Measurements from ENCODE around the gene ABCC3.
"Not testable (repeated sequence)": the region's sequence is repeated elsewhere in the genome, so short reads cannot be mapped to it uniquely, and the experiment has no call there.

Gene ABCC3

DNA sequence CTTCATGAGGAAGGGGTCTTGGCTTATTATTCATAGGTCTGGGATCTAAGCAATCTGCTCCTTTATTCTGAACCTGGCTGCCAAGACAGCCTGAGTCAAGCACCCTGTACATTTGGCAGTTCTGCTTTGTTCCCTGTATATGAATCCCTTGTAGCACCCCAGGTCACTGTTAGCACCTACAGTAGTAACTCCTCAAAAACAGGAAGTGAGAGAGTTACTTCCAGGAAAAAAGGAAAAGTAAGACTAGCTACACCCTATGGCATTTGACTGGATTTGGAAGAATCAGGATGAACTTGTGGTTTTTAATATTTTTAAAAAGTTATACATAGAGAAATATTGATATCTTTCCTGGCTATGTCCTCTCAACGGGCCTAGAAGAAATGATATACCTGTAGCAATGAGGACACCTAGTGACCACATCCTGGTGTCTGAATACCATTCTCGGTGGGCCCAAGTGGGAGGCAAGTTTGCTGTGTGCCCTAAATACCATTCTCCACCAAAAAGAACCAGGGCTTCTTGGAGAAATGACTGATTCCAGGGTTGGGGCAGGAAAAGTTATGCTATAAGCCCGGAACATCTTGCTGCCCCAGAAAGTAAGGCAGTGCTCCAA, 63.1 kb downstream of the ABCC3 start:
- H3K4me3 ChIP-seq (ENCODE audit: low read depth, low read length), result no peak overlapping the region

DNA sequence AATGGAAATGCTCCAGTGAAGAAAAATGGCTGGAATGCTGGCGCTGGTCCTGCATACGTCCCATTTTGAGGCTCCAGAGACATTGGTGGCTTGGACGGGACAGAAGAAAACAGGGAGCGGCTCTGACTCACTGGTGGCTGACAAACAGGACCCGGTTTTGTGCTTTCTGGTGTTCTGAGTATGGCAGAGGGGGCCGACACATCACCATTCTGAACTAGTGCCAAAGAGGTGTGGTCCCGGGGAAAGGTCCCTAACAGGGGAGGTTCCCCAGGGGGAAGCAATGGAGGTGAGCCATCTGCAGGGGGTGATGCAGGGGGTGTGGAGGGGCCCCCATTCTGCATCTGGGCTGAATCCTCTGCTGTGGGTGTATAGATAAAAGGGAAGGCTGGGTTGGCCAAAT, 64.7 kb downstream of the ABCC3 start:
- no peak overlapping the region for H3K4me3 ChIP-seq (ENCODE audit: low read depth, low read length)

DNA sequence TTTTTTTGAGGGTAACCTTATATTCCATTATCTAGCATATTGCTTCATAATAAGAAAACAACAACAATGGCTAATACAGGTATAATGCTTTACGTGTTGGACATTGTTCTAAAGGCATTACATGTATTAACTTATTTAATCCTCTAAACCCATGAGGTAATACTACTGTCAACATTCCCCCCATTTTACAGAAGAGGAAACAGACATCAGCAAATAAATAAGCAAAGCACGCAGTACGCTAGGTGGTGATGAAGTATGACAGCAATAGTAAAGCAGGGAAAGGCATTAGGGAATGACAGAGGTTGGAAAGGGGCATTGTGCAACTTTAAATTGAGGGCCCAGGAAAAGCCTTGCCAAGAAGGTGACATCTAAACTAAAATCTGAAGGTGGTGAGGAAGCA, 68.5 kb downstream of the ABCC3 start:
- H3K4me3 ChIP-seq (ENCODE audit: low read depth, low read length), result no peak overlapping the region

DNA sequence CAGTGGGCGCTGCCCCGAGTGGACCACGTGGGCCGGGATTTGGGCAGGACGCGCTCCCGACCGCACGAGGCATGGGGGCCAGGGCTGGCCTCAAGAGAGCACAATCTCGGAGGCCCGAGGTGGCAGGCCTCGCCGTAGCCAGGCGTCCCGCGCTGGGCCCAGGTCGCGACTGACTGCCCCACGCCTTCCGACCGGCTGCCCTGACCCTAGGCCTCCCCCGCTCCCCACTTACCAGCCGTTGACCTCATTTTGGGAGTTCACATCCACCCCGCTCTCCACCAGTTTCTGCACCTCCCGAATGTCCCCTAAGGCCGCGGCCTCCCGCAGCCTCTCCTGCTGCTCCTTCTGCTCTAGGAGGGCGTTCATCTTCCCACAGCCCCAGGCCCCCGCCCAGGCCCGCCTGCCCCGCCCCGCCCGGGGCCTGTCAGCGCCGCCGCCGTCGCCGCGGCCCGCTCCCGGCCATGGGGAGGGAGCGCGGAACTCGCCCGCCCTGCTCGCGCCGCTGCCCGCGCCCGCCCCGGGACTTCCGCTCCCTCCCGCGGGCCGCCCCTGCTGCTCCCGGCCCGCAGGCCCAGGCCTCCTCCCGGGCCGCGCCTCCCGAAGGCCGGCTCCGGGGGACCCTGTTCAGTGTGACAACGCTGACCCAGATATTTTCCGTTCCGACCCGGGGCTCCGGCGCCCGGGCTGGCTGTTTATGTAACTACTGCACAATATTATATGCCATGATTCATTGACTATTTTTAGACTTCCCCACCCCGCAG, 72.8 kb downstream of the ABCC3 start, which contains the start of gene ANKRD40:
Gene ANKRD40, minus strand, starts transcription at position 626 of the 761 bp plus-strand sequence. Its CDS starts 260 bp downstream, at position 366.
- H3K4me3 ChIP-seq (ENCODE audit: low read depth, low read length), result peak within 1 kb of the TSS; percentile 86

DNA sequence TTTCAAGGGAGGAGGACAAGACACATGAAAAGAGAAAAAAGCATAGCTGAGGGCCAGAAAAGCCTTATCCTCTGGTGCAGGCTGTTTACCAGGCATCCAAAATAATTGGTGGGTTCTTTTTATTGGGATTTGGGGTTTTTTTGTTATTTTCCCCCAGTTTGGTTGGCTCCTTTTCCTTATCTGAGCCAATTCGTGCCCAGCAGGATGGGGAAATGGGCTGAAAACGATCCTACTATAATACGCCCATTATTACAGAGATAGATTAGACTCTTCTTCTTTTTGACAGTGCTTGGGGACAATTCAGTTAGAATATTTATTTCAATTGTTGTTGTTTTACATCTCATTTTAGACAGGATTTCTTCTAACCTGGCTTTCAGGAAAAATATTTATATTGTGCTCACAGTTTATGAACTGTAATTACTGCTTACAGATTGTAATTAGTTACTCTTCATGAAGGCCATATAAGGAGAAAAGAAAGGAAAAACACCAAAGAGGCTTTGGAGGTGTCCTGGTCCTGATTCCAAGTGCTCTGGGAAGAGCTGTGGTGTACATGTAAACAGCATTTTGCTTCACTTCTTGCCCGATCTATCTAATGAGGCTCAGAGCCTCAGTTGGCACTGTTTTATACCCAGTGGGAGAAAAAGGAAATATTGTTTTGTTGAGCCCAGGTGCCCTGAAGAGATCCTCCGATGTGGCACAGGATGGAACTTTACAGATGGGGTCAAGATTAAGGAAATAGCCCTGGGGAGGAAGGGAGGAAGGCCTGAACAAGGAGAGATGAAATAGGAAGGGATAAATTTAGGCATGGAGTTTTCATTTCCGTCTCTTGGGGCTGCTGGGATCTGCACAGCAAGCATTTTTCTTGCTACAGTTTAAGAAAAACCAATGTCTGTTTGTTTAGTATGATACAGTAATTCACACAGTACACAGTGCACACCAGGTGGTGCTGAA, 73.6 kb downstream of the ABCC3 start:
- peak overlapping the region; percentile 86 for H3K4me3 ChIP-seq (ENCODE audit: low read depth, low read length)

DNA sequence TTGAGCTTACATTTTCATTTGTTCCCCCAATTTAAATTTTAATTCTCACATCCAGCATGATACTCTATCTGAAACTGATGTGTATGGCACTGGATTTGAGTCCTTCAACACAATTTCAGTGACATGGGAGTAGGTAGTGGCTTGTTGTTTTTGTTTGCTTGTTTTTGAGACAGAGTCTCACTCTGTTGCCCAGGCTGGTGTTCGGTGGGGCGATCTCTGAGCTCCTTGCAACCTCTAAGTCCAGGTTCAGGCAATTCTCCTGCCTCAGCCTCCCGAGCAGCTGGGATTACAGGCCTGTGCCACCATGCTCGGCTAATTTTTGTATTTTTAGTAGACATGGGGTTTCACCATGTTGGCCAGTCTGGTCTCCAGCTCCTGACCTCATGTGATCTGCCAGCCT, 74.4 kb downstream of the ABCC3 start:
- not testable (repeated sequence) for H3K4me3 ChIP-seq (ENCODE audit: low read depth, low read length)

DNA sequence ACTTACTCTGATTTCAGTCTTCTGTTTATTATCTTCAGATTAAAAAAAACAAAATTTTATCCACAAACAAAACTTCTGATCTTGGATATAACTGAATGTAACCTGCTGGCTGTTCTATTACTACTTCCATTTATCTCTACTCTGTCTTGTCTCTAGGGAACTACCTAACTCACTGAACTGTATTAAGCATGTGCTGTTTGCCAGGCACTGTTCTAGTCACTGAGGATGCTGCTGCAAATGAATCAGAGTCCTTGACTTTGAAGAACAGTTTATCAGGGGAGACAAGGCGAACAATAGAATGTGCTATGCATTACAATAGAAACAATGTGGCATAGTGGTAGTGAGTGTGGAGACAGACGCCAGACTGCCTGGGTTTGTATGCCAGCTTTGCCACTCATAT, 75.3 kb downstream of the ABCC3 start:
- no peak overlapping the region for H3K4me3 ChIP-seq (ENCODE audit: low read depth, low read length)

DNA sequence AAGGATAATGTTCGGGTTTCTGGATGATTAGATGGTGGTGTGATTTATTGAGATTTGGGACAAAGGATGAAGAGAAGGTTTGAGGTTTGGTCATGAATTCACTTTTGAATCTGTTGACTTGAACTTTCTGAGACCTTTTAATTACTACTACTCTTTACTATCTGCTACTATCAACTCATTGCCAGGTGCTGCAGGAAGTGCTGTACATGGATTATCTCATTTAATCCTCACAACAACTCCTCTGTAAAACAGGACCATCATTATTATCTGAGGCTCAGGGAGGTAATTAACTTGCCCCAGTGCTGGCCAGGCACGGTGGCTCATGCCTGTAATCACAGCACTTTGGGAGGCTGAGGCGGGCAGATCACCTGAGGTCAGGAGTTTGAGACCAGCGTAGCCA, 76.0 kb downstream of the ABCC3 start:
- no peak overlapping the region for H3K4me3 ChIP-seq (ENCODE audit: low read depth, low read length)

DNA sequence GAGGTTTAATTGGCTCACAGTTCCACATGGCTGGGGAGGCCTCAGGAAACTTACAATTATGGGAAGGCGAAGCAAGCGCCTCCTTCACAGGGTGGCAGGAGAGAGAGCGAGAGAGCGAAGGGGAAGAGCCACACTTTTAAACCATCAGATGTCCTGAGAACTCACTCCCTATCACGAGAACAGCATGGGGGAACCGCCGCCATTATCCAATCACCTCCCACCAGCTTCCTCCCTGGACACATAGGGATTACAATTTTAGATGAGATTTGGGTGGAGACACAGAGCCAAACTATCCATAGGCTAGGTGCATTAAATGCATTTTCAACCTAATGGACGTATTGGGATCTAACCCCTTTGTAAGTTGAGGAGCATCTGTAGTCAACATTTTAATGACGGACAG, 78.0 kb downstream of the ABCC3 start:
- no peak overlapping the region for H3K4me3 ChIP-seq (ENCODE audit: low read depth, low read length)

DNA sequence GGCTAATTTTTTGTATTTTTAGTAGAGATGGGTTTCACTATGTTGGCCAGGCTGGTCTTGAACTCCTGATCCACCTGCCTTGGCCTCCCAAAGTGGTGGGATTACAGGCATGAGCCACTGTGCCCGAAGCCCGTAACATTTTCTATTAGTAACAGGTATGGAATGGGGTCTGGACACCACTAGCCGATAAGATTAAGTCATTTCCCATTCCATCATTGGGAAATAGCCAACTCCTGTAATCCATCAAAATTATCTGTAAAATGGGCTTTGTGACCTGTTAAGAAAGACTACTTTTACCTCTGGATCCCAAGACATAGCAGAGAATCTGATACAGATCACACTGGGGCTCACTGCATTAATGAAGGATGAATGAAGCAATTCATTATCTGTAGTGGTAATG, 80.8 kb downstream of the ABCC3 start:
- H3K4me3 ChIP-seq (ENCODE audit: low read depth, low read length), result no peak overlapping the region

DNA sequence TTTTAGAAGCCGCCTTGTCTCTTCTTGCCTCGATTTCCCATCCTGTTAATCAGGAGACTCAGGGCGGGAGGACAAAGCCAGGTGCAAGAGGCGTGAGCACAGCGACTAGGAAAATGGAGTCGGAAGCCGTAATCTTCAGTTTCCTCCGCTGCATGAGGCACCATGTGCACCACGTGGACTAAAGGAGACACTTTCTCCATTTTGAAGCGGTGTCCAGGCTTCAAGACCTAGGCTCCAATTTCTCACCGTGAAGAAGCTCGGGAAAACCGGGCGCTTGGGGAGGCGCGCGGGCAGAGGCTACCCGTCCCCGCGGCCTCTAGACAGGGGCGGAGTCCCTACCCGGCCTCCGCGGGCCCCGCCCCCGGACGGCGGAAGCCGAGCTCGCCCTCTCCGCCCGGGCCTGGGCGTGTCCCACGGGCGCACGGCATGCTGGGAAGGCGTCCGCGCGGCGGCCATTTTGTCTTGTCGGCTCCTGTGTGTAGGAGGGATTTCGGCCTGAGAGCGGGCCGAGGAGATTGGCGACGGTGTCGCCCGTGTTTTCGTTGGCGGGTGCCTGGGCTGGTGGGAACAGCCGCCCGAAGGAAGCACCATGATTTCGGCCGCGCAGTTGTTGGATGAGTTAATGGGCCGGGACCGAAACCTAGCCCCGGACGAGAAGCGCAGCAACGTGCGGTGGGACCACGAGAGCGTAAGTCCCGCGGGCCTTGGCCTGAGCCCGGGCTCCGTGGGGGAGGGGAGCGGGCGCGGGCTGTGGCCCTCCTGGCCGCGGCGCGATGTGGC, 84.7 kb downstream of the ABCC3 start, which contains the start of gene LUC7L3:
Gene LUC7L3, plus strand, starts transcription at position 460 of the 780 bp plus-strand sequence. Its CDS starts 130 bp downstream, at position 590.
- peak within 1 kb of the TSS; percentile 91 for H3K4me3 ChIP-seq (ENCODE audit: low read depth, low read length)

DNA sequence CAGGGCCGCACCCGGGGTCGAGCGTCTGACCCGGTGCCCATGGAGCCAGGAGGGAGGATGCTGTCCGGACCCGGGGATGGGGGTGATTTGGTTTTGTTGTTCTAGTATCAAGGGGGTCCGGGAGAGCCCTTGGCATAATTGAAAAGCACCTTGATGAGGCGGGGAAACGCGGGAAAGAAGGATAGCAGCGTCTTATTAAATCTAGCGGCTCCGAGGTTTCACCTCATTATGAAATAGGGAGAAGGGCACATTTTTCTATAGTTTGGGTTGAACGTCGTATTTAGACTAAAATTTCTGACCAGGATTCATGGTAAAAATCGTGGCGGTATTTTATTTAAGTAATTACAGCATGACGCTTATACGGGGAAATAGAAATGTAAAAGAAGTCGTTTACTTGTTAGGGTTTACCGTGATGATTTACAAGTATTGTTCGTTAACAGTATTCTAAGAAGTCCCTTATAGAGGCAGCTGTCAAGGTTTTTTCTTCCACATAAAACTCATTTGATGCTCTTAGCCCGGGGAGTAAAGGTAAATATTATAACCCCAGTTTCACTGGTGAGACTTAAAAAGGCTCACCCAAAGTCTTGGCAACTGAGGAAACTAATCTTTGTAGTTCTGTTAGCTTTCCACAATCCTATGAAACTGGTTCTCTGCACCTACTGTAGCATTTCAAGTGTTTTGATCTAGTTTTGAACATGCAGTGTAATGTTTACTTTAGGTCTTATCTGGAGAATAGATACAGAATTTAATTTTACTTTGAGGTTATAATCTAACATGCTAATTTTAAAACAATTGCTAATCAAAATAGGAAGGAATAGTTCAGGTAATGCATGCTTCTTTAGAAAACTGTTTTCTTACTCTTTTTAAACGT, 85.5 kb downstream of the ABCC3 start:
- peak overlapping the region; percentile 91 for H3K4me3 ChIP-seq (ENCODE audit: low read depth, low read length)

DNA sequence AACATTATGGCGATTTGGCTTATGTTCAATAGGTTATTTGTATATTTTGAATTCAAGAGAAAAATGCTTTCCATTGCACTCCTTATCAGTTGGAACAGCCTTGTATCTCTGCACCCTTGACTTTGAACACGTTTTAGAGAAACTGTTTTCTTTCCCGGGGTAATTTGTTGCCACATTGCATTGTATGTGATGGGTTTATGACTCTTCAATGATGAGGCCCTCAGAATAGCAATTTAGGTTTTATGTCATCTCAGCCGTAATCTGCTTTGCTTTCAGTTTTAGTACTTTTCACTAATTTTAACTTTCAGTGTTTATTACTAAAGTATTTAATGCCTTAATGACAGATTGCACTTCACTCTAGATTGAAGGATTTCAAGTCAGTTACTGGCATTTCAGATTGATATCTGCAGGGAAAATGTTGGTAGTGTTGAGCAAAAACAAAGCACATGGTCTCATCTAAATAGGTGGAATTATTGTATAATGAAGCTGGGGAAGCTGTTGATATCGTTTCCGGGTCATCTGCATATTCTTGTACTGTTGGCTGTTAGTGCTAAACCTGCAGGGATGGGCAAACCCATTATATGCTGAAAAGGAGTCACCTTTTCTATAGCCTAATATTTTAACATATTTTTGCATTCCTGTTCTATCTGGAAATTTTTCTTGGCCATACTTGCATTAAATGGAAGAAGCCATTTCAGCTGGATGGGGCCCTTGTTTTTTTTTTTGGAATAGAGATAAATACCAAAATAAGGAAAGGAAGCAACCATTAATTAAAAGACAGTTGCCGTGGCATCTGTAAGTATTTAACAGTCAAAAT, 86.7 kb downstream of the ABCC3 start:
- peak overlapping the region; percentile 91 for H3K4me3 ChIP-seq (ENCODE audit: low read depth, low read length)

DNA sequence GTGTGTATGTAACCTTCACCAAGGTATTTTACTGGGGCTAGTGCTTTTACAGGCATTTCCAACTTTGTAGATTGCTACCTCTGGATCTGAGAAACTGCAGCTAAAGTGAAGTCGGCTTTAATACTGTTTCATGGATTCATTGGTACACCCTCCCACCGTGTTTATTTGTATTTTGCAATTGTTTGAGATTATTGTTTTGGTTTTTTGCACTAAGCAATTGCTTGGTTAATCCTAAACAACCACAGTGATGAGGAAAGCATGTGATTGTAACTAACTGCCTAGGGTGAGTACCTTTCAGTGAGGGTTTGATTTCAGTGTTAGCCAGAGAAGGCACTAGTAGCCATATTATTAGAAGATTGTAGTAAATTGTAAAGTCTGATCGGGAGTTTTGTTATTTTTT, 88.1 kb downstream of the ABCC3 start:
- no peak overlapping the region for H3K4me3 ChIP-seq (ENCODE audit: low read depth, low read length)

DNA sequence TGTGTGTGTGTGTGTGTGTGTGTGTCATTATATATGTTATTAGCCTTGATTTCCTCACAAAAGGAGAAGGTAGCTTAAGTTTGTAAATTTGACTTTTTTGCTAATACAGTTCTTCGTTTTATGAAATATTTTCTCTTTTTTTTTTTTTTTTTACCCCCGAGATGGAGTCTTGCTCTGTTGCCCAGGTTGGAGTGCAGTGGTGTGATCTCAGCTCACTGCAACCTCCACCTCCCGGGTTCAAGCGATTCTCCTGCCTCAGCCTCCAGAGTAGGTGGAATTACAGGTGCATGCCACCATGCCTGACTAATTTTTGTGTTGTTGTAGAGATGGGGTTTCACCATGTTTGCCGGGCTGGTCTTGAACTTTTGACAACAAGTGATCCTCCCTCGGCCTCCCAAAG, 89.9 kb downstream of the ABCC3 start:
- H3K4me3 ChIP-seq (ENCODE audit: low read depth, low read length), result not testable (repeated sequence)

DNA sequence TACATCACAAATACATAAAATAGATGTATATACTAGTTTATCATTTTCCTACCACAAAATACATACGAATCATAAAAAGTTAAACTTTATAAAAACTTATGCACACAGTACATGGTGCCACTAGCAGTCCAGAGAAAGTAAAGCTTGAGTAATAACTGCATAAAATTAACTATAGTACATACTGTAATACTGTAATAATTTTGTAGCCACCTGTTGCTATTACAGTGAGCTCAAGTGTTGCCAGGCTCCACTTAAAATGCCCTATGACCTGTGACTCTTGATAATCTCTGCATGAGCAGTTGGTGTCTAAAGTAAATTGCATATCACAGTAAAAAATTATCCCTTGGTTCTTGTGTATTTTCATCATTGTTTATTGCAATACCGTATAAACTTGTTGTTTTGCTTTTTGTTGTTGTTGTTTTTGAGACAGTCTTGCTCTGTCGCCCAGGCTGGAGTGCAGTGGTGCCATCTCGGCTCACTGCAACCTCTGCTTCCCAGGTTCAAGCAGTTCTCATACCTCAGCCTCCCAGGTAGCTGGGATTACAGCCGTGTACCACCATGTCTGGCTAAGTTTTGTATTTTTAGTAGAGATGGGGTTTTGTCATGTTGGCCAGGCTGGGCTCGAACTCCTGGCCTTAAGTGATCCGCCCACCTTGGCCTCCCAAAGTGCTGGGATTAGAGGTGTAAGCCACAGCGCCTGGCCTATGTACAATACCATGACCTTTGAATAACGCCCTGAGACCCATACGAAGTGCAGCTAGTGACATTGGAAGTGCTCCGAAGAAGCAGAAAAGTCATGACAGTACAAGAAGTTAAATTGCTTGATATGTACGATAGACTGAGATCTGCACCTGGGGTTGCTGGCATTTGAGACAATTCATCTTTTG, 91.3 kb downstream of the ABCC3 start:
- no peak overlapping the region for H3K4me3 ChIP-seq (ENCODE audit: low read depth, low read length)

DNA sequence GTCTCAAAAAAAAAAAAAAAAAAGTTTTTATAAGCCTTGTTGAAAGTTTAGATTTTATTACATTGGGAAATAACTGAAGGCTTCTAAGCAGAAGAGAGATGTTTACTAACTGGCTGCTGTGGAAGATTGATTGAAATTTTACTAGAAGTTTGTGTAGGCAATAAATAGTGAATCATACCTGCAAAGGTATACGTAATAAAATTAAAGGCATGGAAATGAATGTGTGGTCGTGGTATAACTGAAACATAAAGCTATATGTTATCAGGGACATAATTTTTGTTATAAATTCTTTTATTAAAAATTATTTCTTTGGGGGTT, 93.4 kb downstream of the ABCC3 start:
- H3K4me3 ChIP-seq (ENCODE audit: low read depth, low read length), result no peak overlapping the region
